ENCODE results near the gene ATP1A4. TPM values are rescaled to one million over a fixed set of nuclear protein-coding genes. Genes with fewer than 3 reads are reported as not detected.
"Not testable (repeated sequence)": the region's sequence is repeated elsewhere in the genome, so short reads cannot be mapped to it uniquely, and the experiment has no call there.

The ATP1A4 gene
- total and polyA plus RNA-seq, 2 experiments from 2014 or later: not detected

DNA sequence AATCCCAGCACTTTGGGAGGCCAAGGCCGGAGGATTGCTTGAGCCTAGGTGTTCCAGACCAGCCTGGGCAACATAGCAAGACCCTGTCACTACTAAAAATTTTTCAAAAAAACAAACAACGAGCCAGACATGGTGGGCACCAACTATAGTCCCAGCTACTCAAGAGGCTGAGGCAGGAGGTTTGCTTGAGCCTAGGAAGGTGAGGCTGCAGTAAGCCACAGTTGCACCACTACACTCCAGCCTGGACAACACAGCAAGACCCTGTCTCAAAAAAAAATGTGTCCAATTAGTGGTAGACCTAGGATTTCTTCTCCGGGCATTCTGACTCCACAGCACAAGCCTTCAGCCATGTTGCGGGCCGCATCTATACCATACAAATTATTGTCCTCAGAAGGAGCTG is 46.2 kb upstream of the ATP1A4 start:
- no peaks in the 10 kb centered on the region for H3K9me3 ChIP-seq (ENCODE audit: low read depth)
- H3K9ac ChIP-seq: no peak overlapping the region
- in situ Hi-C loops (cut with MboI): no loop called here
- no peak overlapping the region for H3K4me2 ChIP-seq (ENCODE audit: unreplicated experiment)
- H3K27me3 ChIP-seq (replicated peaks; ENCODE audit: insufficient read depth): no peaks in the 10 kb centered on the region
- no peak overlapping the region for H3K27ac ChIP-seq
- H3F3A ChIP-seq (ENCODE audit: insufficient read depth): 0 out of 2 replicates have a peak, but pooled peaks cover 7% of the 10 kb centered on the region
- 0 out of 2 replicates have a peak, but pooled peaks cover 5% of the 10 kb centered on the region for H3K4me1 ChIP-seq (ENCODE audit: insufficient read depth)
- no peaks in the 10 kb centered on the region for H3K79me2 ChIP-seq (ENCODE audit: insufficient read depth)
- no peak overlapping the region for H2AFZ ChIP-seq
- no peaks in the 10 kb centered on the region for H3K36me3 ChIP-seq (ENCODE audit: low read depth)
- no peak for DNase-seq
- TF ChIP-seq EZH2 (IDR thresholded peaks at IDR 0.05; ENCODE audit: insufficient read depth, poor library complexity, severe bottlenecking): no peak
- TF ChIP-seq EZH2phosphoT487 (IDR thresholded peaks at IDR 0.05; ENCODE audit: insufficient read depth, low read depth): no peak
- WGBS, 2 experiments (ENCODE audit: low coverage in 1 of 2, low lambda C conversion rate in 2 of 2, missing lambda C conversion rate in 2 of 2): 85 to 94% methylated on average over 5 of the region's 5 CpGs
- no peak overlapping the region for H3K4me3 ChIP-seq
- H3K9me2 ChIP-seq (ENCODE audit: insufficient read depth): no peaks in the 10 kb centered on the region
- H4K20me1 ChIP-seq (ENCODE audit: insufficient read depth): no peaks in the 10 kb centered on the region

DNA sequence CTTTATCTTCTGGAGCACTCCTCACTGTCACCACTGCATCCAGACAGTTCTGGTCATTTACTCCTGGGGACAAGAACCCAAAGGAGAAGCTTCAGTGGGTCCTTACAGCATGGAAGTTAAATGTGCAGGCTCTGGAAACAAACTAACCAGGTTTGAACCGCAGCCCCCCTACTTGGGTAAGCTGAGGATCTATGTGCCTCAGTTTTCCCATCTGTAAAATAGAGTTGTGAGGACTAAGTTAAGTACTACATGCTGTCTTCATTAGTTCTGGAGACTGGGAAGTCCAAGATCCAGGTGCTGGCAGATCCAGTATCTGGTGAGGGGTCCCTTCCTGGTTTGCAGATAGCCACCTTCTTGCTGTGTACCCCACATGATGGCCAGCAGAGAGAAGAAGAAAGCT is 43.9 kb upstream of the ATP1A4 start:
- no peaks in the 10 kb centered on the region for H4K20me1 ChIP-seq (ENCODE audit: insufficient read depth)
- in situ Hi-C loops (cut with MboI): no loop called here
- H3K27ac ChIP-seq: no peak overlapping the region
- no peaks in the 10 kb centered on the region for H3K9me3 ChIP-seq (ENCODE audit: low read depth)
- no peak for DNase-seq
- H3K27me3 ChIP-seq (replicated peaks; ENCODE audit: insufficient read depth): no peaks in the 10 kb centered on the region
- no peak overlapping the region for H3K9ac ChIP-seq
- H3K4me3 ChIP-seq: no peak overlapping the region
- H3K4me2 ChIP-seq (ENCODE audit: unreplicated experiment): no peak overlapping the region
- no peak overlapping the region for H2AFZ ChIP-seq
- no peaks in the 10 kb centered on the region for H3K9me2 ChIP-seq (ENCODE audit: insufficient read depth)
- no peaks in the 10 kb centered on the region for H3K36me3 ChIP-seq (ENCODE audit: low read depth)
- no peaks in the 10 kb centered on the region for H3F3A ChIP-seq (ENCODE audit: insufficient read depth)
- no peaks in the 10 kb centered on the region for H3K79me2 ChIP-seq (ENCODE audit: insufficient read depth)
- 80 to 100% methylated on average over 1 of the region's 1 CpG for WGBS, 2 experiments (ENCODE audit: low coverage in 1 of 2, low lambda C conversion rate in 2 of 2, missing lambda C conversion rate in 2 of 2)
- H3K4me1 ChIP-seq (ENCODE audit: insufficient read depth): no peaks in the 10 kb centered on the region
- TF ChIP-seq EZH2 (IDR thresholded peaks at IDR 0.05; ENCODE audit: insufficient read depth, poor library complexity, severe bottlenecking): no peak
- TF ChIP-seq EZH2phosphoT487 (IDR thresholded peaks at IDR 0.05; ENCODE audit: insufficient read depth, low read depth): no peak

- 24 to 32% methylated on average over 4 to 6 of the region's 6 CpGs for WGBS, 2 experiments (ENCODE audit: low coverage in 1 of 2, low lambda C conversion rate in 2 of 2, missing lambda C conversion rate in 2 of 2)
- H3K9ac ChIP-seq: no peak overlapping the region
- H3K79me2 ChIP-seq (ENCODE audit: insufficient read depth): no peaks in the 10 kb centered on the region
- TF ChIP-seq EZH2 (IDR thresholded peaks at IDR 0.05; ENCODE audit: insufficient read depth, poor library complexity, severe bottlenecking) (no peak), EZH2phosphoT487 (IDR thresholded peaks at IDR 0.05; ENCODE audit: insufficient read depth, low read depth) (no peak)
- H3F3A ChIP-seq (ENCODE audit: insufficient read depth): no peaks in the 10 kb centered on the region
- no peak overlapping the region for H3K27ac ChIP-seq
- DNase-seq: peak; percentile 78
- H3K9me3 ChIP-seq (ENCODE audit: low read depth): no peaks in the 10 kb centered on the region
- H3K4me3 ChIP-seq: no peak overlapping the region
- H3K4me1 ChIP-seq (ENCODE audit: insufficient read depth): no peaks in the 10 kb centered on the region
- peak overlapping the region; percentile 77 for H2AFZ ChIP-seq
- in situ Hi-C loops (cut with MboI): no loop called here
- H4K20me1 ChIP-seq (ENCODE audit: insufficient read depth): no peaks in the 10 kb centered on the region
- no peaks in the 10 kb centered on the region for H3K9me2 ChIP-seq (ENCODE audit: insufficient read depth)
- no peak overlapping the region for H3K4me2 ChIP-seq (ENCODE audit: unreplicated experiment)
- H3K27me3 ChIP-seq (replicated peaks; ENCODE audit: insufficient read depth): no peaks in the 10 kb centered on the region
- H3K36me3 ChIP-seq (ENCODE audit: low read depth): no peaks in the 10 kb centered on the region
Measured at GRCh38 chr1:160108888-160109662, 42.3 kb upstream of the ATP1A4 start.

DNA sequence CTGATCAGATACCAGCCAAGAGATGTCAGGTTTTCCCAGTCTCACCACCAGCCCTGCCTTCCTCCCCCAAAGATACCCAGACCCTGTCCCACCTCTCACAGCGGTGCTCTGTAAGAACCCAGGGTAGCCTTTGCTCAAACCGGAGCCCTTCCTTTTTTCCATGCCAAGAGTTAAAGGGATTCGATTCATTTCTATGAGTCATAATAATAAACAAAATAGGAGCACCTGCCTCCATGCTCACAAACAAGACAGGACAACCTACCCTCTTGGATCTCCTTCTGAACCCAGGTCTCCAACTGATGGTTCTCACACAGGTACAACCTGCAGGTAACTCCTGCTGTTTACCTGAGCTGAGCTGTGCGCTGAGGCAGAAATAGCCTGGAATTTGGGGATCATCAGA is 41.7 kb upstream of the ATP1A4 start:
- H3K4me2 ChIP-seq (ENCODE audit: unreplicated experiment): no peak overlapping the region
- H3K9ac ChIP-seq: no peak overlapping the region
- in situ Hi-C loops (cut with MboI): no loop called here
- H3K27ac ChIP-seq: no peak overlapping the region
- no peak for DNase-seq
- WGBS, 2 experiments (ENCODE audit: low coverage in 1 of 2, low lambda C conversion rate in 2 of 2, missing lambda C conversion rate in 2 of 2): 34 to 47% methylated on average over 4 of the region's 4 CpGs
- no peak overlapping the region for H3K4me3 ChIP-seq
- TF ChIP-seq EZH2 (IDR thresholded peaks at IDR 0.05; ENCODE audit: insufficient read depth, poor library complexity, severe bottlenecking) (no peak), EZH2phosphoT487 (IDR thresholded peaks at IDR 0.05; ENCODE audit: insufficient read depth, low read depth) (no peak)
- H3K79me2 ChIP-seq (ENCODE audit: insufficient read depth): no peaks in the 10 kb centered on the region
- no peak overlapping the region for H2AFZ ChIP-seq
- no peaks in the 10 kb centered on the region for H3K27me3 ChIP-seq (replicated peaks; ENCODE audit: insufficient read depth)
- H3K36me3 ChIP-seq (ENCODE audit: low read depth): no peaks in the 10 kb centered on the region
- H4K20me1 ChIP-seq (ENCODE audit: insufficient read depth): no peaks in the 10 kb centered on the region
- H3K4me1 ChIP-seq (ENCODE audit: insufficient read depth): no peaks in the 10 kb centered on the region
- no peaks in the 10 kb centered on the region for H3K9me2 ChIP-seq (ENCODE audit: insufficient read depth)
- H3K9me3 ChIP-seq (ENCODE audit: low read depth): no peaks in the 10 kb centered on the region
- no peaks in the 10 kb centered on the region for H3F3A ChIP-seq (ENCODE audit: insufficient read depth)

- H3K4me1 ChIP-seq (ENCODE audit: insufficient read depth); H4K20me1 ChIP-seq (ENCODE audit: insufficient read depth); H3K9ac ChIP-seq; H3K4me3 ChIP-seq; H3K27ac ChIP-seq; DNase-seq; H3K4me2 ChIP-seq (ENCODE audit: unreplicated experiment); H3K79me2 ChIP-seq (ENCODE audit: insufficient read depth); H2AFZ ChIP-seq; H3K9me2 ChIP-seq (ENCODE audit: insufficient read depth); H3K9me3 ChIP-seq (ENCODE audit: low read depth); H3K27me3 ChIP-seq (replicated peaks; ENCODE audit: insufficient read depth); H3K36me3 ChIP-seq (ENCODE audit: low read depth); H3F3A ChIP-seq (ENCODE audit: insufficient read depth); in situ Hi-C loops (cut with MboI): not testable (repeated sequence)
- 84 to 87% methylated on average over 10 of the region's 10 CpGs for WGBS, 2 experiments (ENCODE audit: low coverage in 1 of 2, low lambda C conversion rate in 2 of 2, missing lambda C conversion rate in 2 of 2)
Measured at GRCh38 chr1:160111462-160111861, 39.9 kb upstream of the ATP1A4 start.
